OCI-LY1 (cell line): Measurements from ENCODE around the gene ADGRA3.

Experiments
- EZH2 ChIP-seq: fragments of 200-600 bp; sonication (generic), shearing (Covaris generic); IDR thresholded peaks from 2 replicates; pipeline ENCODE4 v1.8.0; 2017; ENCODE audit warnings: borderline replicate concordance, mixed run types, mild to moderate bottlenecking, antibody characterized with exemption, low read length, moderate library complexity, mixed read lengths
- TF ChIP-seq, protein P1 (sequence below): fragments of 200-600 bp; sonication (generic), shearing (Covaris generic); IDR thresholded peaks from 2 replicates; pipeline ENCODE4 v1.5.1; 2017; ENCODE audit warnings: mild to moderate bottlenecking, antibody characterized with exemption, low read length, moderate library complexity, mixed read lengths

DNA sequence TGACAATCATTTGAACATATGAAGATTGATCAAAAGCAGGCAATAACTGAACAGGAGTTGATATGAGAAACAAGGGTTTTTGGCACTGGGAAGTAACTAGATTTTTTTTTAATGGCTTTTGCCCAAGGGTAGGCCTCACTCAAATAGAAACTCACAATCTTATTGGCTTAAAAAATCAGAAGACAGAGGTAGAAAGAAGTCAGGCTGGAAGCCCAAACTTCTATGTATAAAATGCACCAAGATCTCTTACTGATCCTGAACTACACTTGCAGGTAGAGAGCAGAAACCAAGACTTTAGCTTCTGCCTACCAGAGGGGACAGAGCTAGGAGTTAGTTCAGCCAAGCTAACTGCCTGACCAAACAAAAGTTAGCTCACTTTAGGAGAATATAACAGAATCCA lies 74.9 kb downstream of the ADGRA3 start:
- TF ChIP-seq, protein P1, sequence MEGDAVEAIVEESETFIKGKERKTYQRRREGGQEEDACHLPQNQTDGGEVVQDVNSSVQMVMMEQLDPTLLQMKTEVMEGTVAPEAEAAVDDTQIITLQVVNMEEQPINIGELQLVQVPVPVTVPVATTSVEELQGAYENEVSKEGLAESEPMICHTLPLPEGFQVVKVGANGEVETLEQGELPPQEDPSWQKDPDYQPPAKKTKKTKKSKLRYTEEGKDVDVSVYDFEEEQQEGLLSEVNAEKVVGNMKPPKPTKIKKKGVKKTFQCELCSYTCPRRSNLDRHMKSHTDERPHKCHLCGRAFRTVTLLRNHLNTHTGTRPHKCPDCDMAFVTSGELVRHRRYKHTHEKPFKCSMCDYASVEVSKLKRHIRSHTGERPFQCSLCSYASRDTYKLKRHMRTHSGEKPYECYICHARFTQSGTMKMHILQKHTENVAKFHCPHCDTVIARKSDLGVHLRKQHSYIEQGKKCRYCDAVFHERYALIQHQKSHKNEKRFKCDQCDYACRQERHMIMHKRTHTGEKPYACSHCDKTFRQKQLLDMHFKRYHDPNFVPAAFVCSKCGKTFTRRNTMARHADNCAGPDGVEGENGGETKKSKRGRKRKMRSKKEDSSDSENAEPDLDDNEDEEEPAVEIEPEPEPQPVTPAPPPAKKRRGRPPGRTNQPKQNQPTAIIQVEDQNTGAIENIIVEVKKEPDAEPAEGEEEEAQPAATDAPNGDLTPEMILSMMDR: no peak
- no peak for TF ChIP-seq EZH2
